ENCODE data around the gene TMEM40. TPM values are rescaled to one million over a fixed set of nuclear protein-coding genes. Genes with fewer than 3 reads are reported as not detected.

The TMEM40 gene
- total RNA-seq, 4 donors from 2014 or later, result not detected

- DNase-seq (ENCODE audit: low spot score) (no peak), ATAC-seq (ENCODE audit: low FRiP score) (no peak)
- TF ChIP-seq CTCF (IDR thresholded peaks at IDR 0.05), result no peak
Observed at GRCh38 chr3:12695112-12695511, 63.9 kb downstream of the TMEM40 start.

GRCh38 chr3:12692444-12692843, 66.6 kb downstream of the TMEM40 start:
- ATAC-seq (ENCODE audit: low FRiP score), result no peak
- TF ChIP-seq CTCF (IDR thresholded peaks at IDR 0.05), result no peak
- no peak for DNase-seq (ENCODE audit: low spot score)

GRCh38 chr3:12689997-12690711, 68.9 kb downstream of the TMEM40 start:
- no peak for TF ChIP-seq CTCF (IDR thresholded peaks at IDR 0.05)
- DNase-seq (ENCODE audit: low spot score) (no peak), ATAC-seq (ENCODE audit: low FRiP score) (no peak)

- no peak for ATAC-seq (ENCODE audit: low FRiP score)
- TF ChIP-seq CTCF (IDR thresholded peaks at IDR 0.05), result no peak
- no peak for DNase-seq (ENCODE audit: low spot score)
Observed at GRCh38 chr3:12687948-12688347, 71.1 kb downstream of the TMEM40 start.

GRCh38 chr3:12686096-12686495, 73.0 kb downstream of the TMEM40 start:
- no peak for TF ChIP-seq CTCF (IDR thresholded peaks at IDR 0.05)
- ATAC-seq (ENCODE audit: low FRiP score), result no peak
- DNase-seq (ENCODE audit: low spot score), result no peak

Other genes starting within 250 kb of the TMEM40 start
- gene MKRN2OS, start 213.8 kb downstream of the TMEM40 start, total RNA-seq, result not detected
- 10 to 100 TPM; 25.0 to 33.1 (median 29.0) TPM for gene MKRN2, start 202.2 kb downstream of the TMEM40 start, total RNA-seq
- 100 to 1,000 TPM in 2 of 4 donors, 10 to 100 TPM in 2; 83.4 to 120 (median 106) TPM for gene RAF1, start 95.1 kb downstream of the TMEM40 start, total RNA-seq
- 1 to 10 TPM; 2.2 to 6.8 (median 4.9) TPM for gene CAND2, start 37.4 kb upstream of the TMEM40 start, total RNA-seq
- 1,000 to 10,000 TPM in 1 of 4 donors, 100 to 1,000 TPM in 3; 796 to 1,017 (median 855) TPM for gene RPL32, start 82.3 kb upstream of the TMEM40 start, total RNA-seq